Keratinocyte (primary cell): Measurements from ENCODE around the gene CCDC83. TPM values are rescaled to one million over a fixed set of nuclear protein-coding genes. Genes with fewer than 3 reads are reported as not detected.

Source experiments
- DNase-seq: peaks from one replicate; pipeline ENCODE4 v3.0.0-alpha.2; 2011; ENCODE audit warnings: low read depth, missing footprints, low spot score
- FAIRE-seq: peaks from 2 replicates; lab custom pipeline; 2011; peaks lifted over from hg19 to GRCh38; lab: Jason Lieb, UNC
- H2AFZ ChIP-seq: 2 replicates; pipeline ENCODE4 v1.6.0; 2012; ENCODE audit warnings: low read length, control low read depth, inconsistent platforms; ENCODE audit not compliant: control insufficient read depth
- H3K27ac ChIP-seq: 2 replicates; pipeline ENCODE4 v1.5.1; 2011; ENCODE audit warnings: low read length; ENCODE audit not compliant: control insufficient read depth, insufficient read depth
- H3K27me3 ChIP-seq: 3 replicates; pipeline ENCODE4 v1.6.0; 2011; ENCODE audit warnings: low read length; ENCODE audit not compliant: control insufficient read depth, insufficient read depth; ENCODE audit errors: extremely low read depth
- H3K36me3 ChIP-seq, 2 experiments: 2 replicates in 1 of 2; 3 replicates in 1 of 2; pipeline ENCODE4 v1.5.1; 2011; ENCODE audit warnings: low read length in 2 of 2, mild to moderate bottlenecking in 1 of 2; ENCODE audit not compliant: control insufficient read depth in 2 of 2, insufficient read depth in 2 of 2; ENCODE audit errors: extremely low read depth in 1 of 2
- H3K4me1 ChIP-seq: 3 replicates; pipeline ENCODE4 v1.5.1; 2011; ENCODE audit warnings: low read length; ENCODE audit not compliant: control insufficient read depth, insufficient read depth; ENCODE audit errors: extremely low read depth
- H3K4me2 ChIP-seq: 3 replicates; pipeline ENCODE4 v1.6.0; 2011; ENCODE audit warnings: low read depth, low read length; ENCODE audit not compliant: control insufficient read depth, insufficient read depth; ENCODE audit errors: extremely low read depth
- H3K4me3 ChIP-seq, 3 experiments: fragments of 200-600 bp in 1 of 3; sonication (generic) in 1 of 3; 2 replicates in 2 of 3; 3 replicates in 1 of 3; pipeline ENCODE4 v1.5.1; 2011 to 2016; ENCODE audit warnings: low read length in 3 of 3, mild to moderate bottlenecking in 3 of 3, control low read depth in 2 of 3, inconsistent platforms in 1 of 3, low read depth in 1 of 3, mixed read lengths in 1 of 3, mixed run types in 1 of 3, moderate library complexity in 1 of 3; ENCODE audit not compliant: control insufficient read depth in 2 of 3, insufficient read depth in 2 of 3; ENCODE audit errors: extremely low read depth in 1 of 3
- H3K79me2 ChIP-seq: 2 replicates; pipeline ENCODE4 v1.6.0; 2012; ENCODE audit warnings: low read length; ENCODE audit not compliant: control insufficient read depth, insufficient read depth
- H3K9ac ChIP-seq: 3 replicates; pipeline ENCODE4 v1.6.0; 2011; ENCODE audit warnings: low read length; ENCODE audit not compliant: control insufficient read depth, insufficient read depth; ENCODE audit errors: extremely low read depth
- H3K9me1 ChIP-seq: 3 replicates; pipeline ENCODE4 v1.6.0; 2011; ENCODE audit warnings: low read length; ENCODE audit not compliant: control insufficient read depth, insufficient read depth; ENCODE audit errors: extremely low read depth
- H3K9me3 ChIP-seq: 2 replicates; pipeline ENCODE4 v1.5.1; 2012; ENCODE audit warnings: low read depth, low read length; ENCODE audit not compliant: control insufficient read depth
- H4K20me1 ChIP-seq: 3 replicates; pipeline ENCODE4 v1.6.0; 2011; ENCODE audit warnings: low read length; ENCODE audit not compliant: control insufficient read depth, insufficient read depth; ENCODE audit errors: extremely low read depth
- CTCF ChIP-seq, 3 experiments: IDR thresholded peaks in 1 of 3; conservative IDR thresholded peaks in 1 of 3; optimal IDR thresholded peaks in 1 of 3; 2 replicates in 2 of 3; 3 replicates in 1 of 3; pipeline versions ENCODE3 to v1.5.1; 2011; ENCODE audit warnings: low read length in 3 of 3, mild to moderate bottlenecking in 3 of 3, moderate library complexity in 2 of 3, control low read depth in 1 of 3, inconsistent platforms in 1 of 3; ENCODE audit not compliant: insufficient read depth in 2 of 3; ENCODE audit errors: extremely low read depth in 1 of 3
- EZH2 ChIP-seq: IDR thresholded peaks from one replicate; pipeline ENCODE4 v1.6.1; 2012; ENCODE audit warnings: inconsistent platforms, mild to moderate bottlenecking, low read length, moderate library complexity
- dilution Hi-C: fragments of 300-500 bp; cut with MboI; formaldehyde crosslinking; loops from one replicate; pipeline ENCODE4 v1.7.0; 2020; ENCODE audit warnings: low sequenced_read_pairs; ENCODE audit not compliant: extremely low pct_ligation_motif_present
- polyA plus RNA-seq, 5 experiments: library from polyadenylated mRNA; depleted of rRNA in 3 of 5; stranded (reverse) in 3 of 5; stranded (forward) in 1 of 5; unstranded in 1 of 5; fragments of >200 nt; gene quantifications; 1 replicate in 1 of 5; 2 replicates in 3 of 5; 3 replicates in 1 of 5; pipeline versions ENCODE4 v1.2.1 to v1.2.3, GENCODE V29; 2011 to 2012; ENCODE audit warnings: missing spikeins in 2 of 5, low read depth in 1 of 5, low replicate concordance in 1 of 5

The CCDC83 gene
- polyA plus RNA-seq, 1 donor (not counting 4 experiments of a cell fraction or from before 2014, with no cell fraction given), result not detected

- TF ChIP-seq CTCF (optimal IDR thresholded peaks at IDR 0.05 in 1 of 3, IDR thresholded peaks at IDR 0.05 in 1 of 3, conservative IDR thresholded peaks at IDR 0.05 in 1 of 3; ENCODE audit: extremely low read depth in 1 of 3, insufficient read depth in 2 of 3, low read length in 3 of 3), result no peak
- no peak for TF ChIP-seq EZH2
- Histone ChIP-seq H3K79me2 (no peaks in the 10 kb centered on the region), H3K4me1 (peaks cover 6% of the 10 kb centered on the region), H3K36me3 (peaks cover 5 to 10% of the 10 kb centered on the region in 2 experiments), H3K9me3 (no peaks in the 10 kb centered on the region), H3K4me2 (no peak overlapping the region), H3K4me3 (no peak overlapping the region), H3K9me1 (peaks cover 3% of the 10 kb centered on the region), H3K27me3 (no peaks in the 10 kb centered on the region), H4K20me1 (no peaks in the 10 kb centered on the region), H2AFZ (no peak overlapping the region), H3K9ac (no peak overlapping the region), H3K27ac (no peak overlapping the region)
- no peak for FAIRE-seq
- no peak for DNase-seq
- dilution Hi-C loops, result no loop called here
These were observed 98.4 kb downstream of the CCDC83 start for GRCh38 chr11:85953491-85954143.

- no peak overlapping the region for H3K4me2 ChIP-seq
- FAIRE-seq, result no peak
These were observed 100.3 kb downstream of the CCDC83 start for GRCh38 chr11:85955531-85955930.

More at GRCh38 chr11:85955531-85955930, 100.3 kb downstream of the CCDC83 start:
- DNase-seq, result no peak
- Histone ChIP-seq H3K9me3 (no peaks in the 10 kb centered on the region), H3K27ac (no peak overlapping the region), H4K20me1 (no peaks in the 10 kb centered on the region), H2AFZ (no peak overlapping the region), H3K79me2 (peaks cover 3% of the 10 kb centered on the region), H3K9me1 (no peaks in the 10 kb centered on the region), H3K36me3 (peaks cover 13% of the 10 kb centered on the region in 2 experiments), H3K4me1 (no peaks in the 10 kb centered on the region), H3K9ac (no peak overlapping the region), H3K27me3 (no peaks in the 10 kb centered on the region), H3K4me3 (no peak overlapping the region)
- dilution Hi-C loops, result no loop called here
- no peak for TF ChIP-seq CTCF (optimal IDR thresholded peaks at IDR 0.05 in 1 of 3, IDR thresholded peaks at IDR 0.05 in 1 of 3, conservative IDR thresholded peaks at IDR 0.05 in 1 of 3; ENCODE audit: extremely low read depth in 1 of 3, insufficient read depth in 2 of 3, low read length in 3 of 3)
- TF ChIP-seq EZH2, result no peak
